Small intestine (tissue), 7 donors: Measurements from ENCODE around the gene IGHMBP2. TPM values are rescaled to one million over a fixed set of nuclear protein-coding genes. Genes with fewer than 3 reads are reported as not detected.
"Not testable (repeated sequence)": the region's sequence is repeated elsewhere in the genome, so short reads cannot be mapped to it uniquely, and the experiment has no call there.

Source experiments
- DNase-seq, 2 donors: peaks; one replicate each; pipeline versions ENCODE4 v3.0.0 to v3.0.0-alpha.2; 2013
- FAIRE-seq: peaks from 2 replicates; lab custom pipeline; 2012; peaks lifted over from hg19 to GRCh38; lab: Jason Lieb, UNC
- H3K27ac ChIP-seq, 3 donors: one replicate each; pipeline ENCODE4 v1.5.1; 2013; ENCODE audit warnings: low read length in 2 of 3, mild to moderate bottlenecking in 2 of 3, control low read depth in 1 of 3, inconsistent platforms in 1 of 3, low read depth in 1 of 3, moderate library complexity in 1 of 3
- H3K27me3 ChIP-seq, 3 donors: one replicate each; pipeline ENCODE4 v1.6.1; 2013; ENCODE audit warnings: low read length in 3 of 3, inconsistent platforms in 1 of 3; ENCODE audit not compliant: control insufficient read depth in 3 of 3, insufficient read depth in 3 of 3
- H3K36me3 ChIP-seq, 3 donors: one replicate each; pipeline ENCODE4 v1.6.1; 2013; ENCODE audit warnings: low read length in 3 of 3, inconsistent platforms in 1 of 3, low read depth in 1 of 3, mild to moderate bottlenecking in 1 of 3, moderate library complexity in 1 of 3; ENCODE audit not compliant: control insufficient read depth in 3 of 3, insufficient read depth in 2 of 3
- H3K4me1 ChIP-seq, 3 donors: one replicate each; pipeline ENCODE4 v1.6.1; 2013; ENCODE audit warnings: low read length in 2 of 3, inconsistent platforms in 1 of 3, low read depth in 1 of 3, mild to moderate bottlenecking in 1 of 3, moderate library complexity in 1 of 3; ENCODE audit not compliant: control insufficient read depth in 3 of 3, insufficient read depth in 2 of 3
- H3K4me3 ChIP-seq, 3 donors: one replicate each; pipeline ENCODE4 v1.5.1; 2013; ENCODE audit warnings: low read length in 3 of 3, control low read depth in 1 of 3, inconsistent platforms in 1 of 3, low read depth in 1 of 3, mild to moderate bottlenecking in 1 of 3, moderate library complexity in 1 of 3
- H3K9me3 ChIP-seq, 2 donors: one replicate each; pipeline ENCODE4 v1.6.1; 2013; ENCODE audit warnings: low read depth in 1 of 2, low read length in 1 of 2; ENCODE audit not compliant: control insufficient read depth in 2 of 2, insufficient read depth in 1 of 2
- WGBS, 3 donors: extraction: QIAGEN DNeasy Blood & Tissue Kit; methylation state at CpG; one replicate each; pipeline ENCODE4 v1.1.7; 2013; 5-methylcytosine and 5-hydroxymethylcytosine counted together
- polyA plus RNA-seq, 4 donors: library from polyadenylated mRNA; stranded (reverse) in 3 of 4; unstranded in 1 of 4; fragments of 200-250 nt in 3 of 4; fragments of 120-200 nt in 1 of 4; gene quantifications; one replicate each; pipeline versions ENCODE4 v1.2.1 to v1.2.3, GENCODE V29; 2013
- donor health status: healthy with polysubstance abuse.
- donor health status: control.
- donor health status: control.
- donor health status: Bipolar disorder and iron deficiency.
- donor health status: healthy.

IGHMBP2 gene
- polyA plus RNA-seq, 4 donors, result 10.3 to 40.7 (median 19.5) TPM

GRCh38 chr11:68880851-68881250, 22.8 kb upstream of the IGHMBP2 start:
- Histone ChIP-seq H3K4me1 (peaks cover 0 to 11% (median 0%) of the 10 kb centered on the region in 3 donors), H3K4me3 (no peak overlapping the region), H3K27ac (no peak overlapping the region), H3K36me3 (peaks cover 0 to 21% (median 0%) of the 10 kb centered on the region in 3 donors), H3K27me3 (no peaks in the 10 kb centered on the region), H3K9me3 (no peaks in the 10 kb centered on the region)
- 96 to 97% (median 96%) methylated on average over 5 of the region's 5 CpGs for WGBS, 3 donors
- DNase-seq (no peak), FAIRE-seq (no peak)

- DNase-seq (no peak), FAIRE-seq (no peak)
- Histone ChIP-seq H3K27ac (no peak overlapping the region), H3K36me3 (peaks cover 0 to 21% (median 0%) of the 10 kb centered on the region in 3 donors), H3K4me3 (no peak overlapping the region), H3K9me3 (no peaks in the 10 kb centered on the region), H3K27me3 (no peaks in the 10 kb centered on the region), H3K4me1 (peaks cover 0 to 11% (median 0%) of the 10 kb centered on the region in 3 donors)
- 88 to 100% (median 91%) methylated on average over 2 of the region's 2 CpGs for WGBS, 3 donors
Observed at GRCh38 chr11:68881320-68881719, 22.4 kb upstream of the IGHMBP2 start.

GRCh38 chr11:68882391-68882790, 21.3 kb upstream of the IGHMBP2 start:
- no peak overlapping the region for H3K4me3 ChIP-seq
- H3K27me3 ChIP-seq, result no peaks in the 10 kb centered on the region
- DNase-seq (no peak), FAIRE-seq (no peak)
- peaks cover 0 to 6% (median 0%) of the 10 kb centered on the region in 3 donors for H3K4me1 ChIP-seq
- WGBS, 3 donors, result 90 to 91% (median 91%) methylated on average over 13 of the region's 13 CpGs
- H3K27ac ChIP-seq, result no peak overlapping the region
- H3K36me3 ChIP-seq, result peaks cover 0 to 23% (median 0%) of the 10 kb centered on the region in 3 donors
- no peaks in the 10 kb centered on the region for H3K9me3 ChIP-seq

GRCh38 chr11:68884827-68885226, 18.9 kb upstream of the IGHMBP2 start:
- H3K27ac ChIP-seq, H3K27me3 ChIP-seq, DNase-seq, H3K4me3 ChIP-seq, H3K4me1 ChIP-seq, H3K9me3 ChIP-seq, FAIRE-seq: not testable (repeated sequence)
- peaks cover 0 to 26% (median 0%) of the 10 kb centered on the region in 3 donors for H3K36me3 ChIP-seq
- WGBS, 3 donors, result 93 to 96% (median 95%) methylated on average over 15 of the region's 15 CpGs

- no peaks in the 10 kb centered on the region for H3K9me3 ChIP-seq
- no peak overlapping the region for H3K4me3 ChIP-seq
- no peak overlapping the region for H3K27ac ChIP-seq
- FAIRE-seq (no peak), DNase-seq (peak in 1 of 2 donors; percentile 39)
- H3K4me1 ChIP-seq, result no peaks in the 10 kb centered on the region
- H3K36me3 ChIP-seq, result peaks cover 0 to 48% (median 15%) of the 10 kb centered on the region in 3 donors
- 70 to 81% (median 80%) methylated on average over 18 of the region's 18 CpGs for WGBS, 3 donors
- H3K27me3 ChIP-seq, result no peaks in the 10 kb centered on the region
Observed at GRCh38 chr11:68889948-68890446, 13.7 kb upstream of the IGHMBP2 start.

- DNase-seq (peak in 1 of 2 donors; percentile 30), FAIRE-seq (no peak)
- Histone ChIP-seq H3K36me3 (peaks cover 0 to 55% (median 15%) of the 10 kb centered on the region in 3 donors), H3K4me3 (no peak overlapping the region), H3K27ac (peak overlapping the region in 1 of 3 donors; percentile 46), H3K4me1 (no peaks in the 10 kb centered on the region), H3K9me3 (no peaks in the 10 kb centered on the region), H3K27me3 (no peaks in the 10 kb centered on the region)
- WGBS, 3 donors, result 62 to 82% (median 81%) methylated on average over 17 of the region's 17 CpGs
Observed at GRCh38 chr11:68890490-68891231, 13.0 kb upstream of the IGHMBP2 start.

GRCh38 chr11:68891351-68891948, 12.2 kb upstream of the IGHMBP2 start:
- no peaks in the 10 kb centered on the region for H3K4me1 ChIP-seq
- H3K27me3 ChIP-seq, result no peaks in the 10 kb centered on the region
- peaks cover 0 to 63% (median 15%) of the 10 kb centered on the region in 3 donors for H3K36me3 ChIP-seq
- no peak for DNase-seq
- no peak for FAIRE-seq
- H3K4me3 ChIP-seq, result no peak overlapping the region
- peak overlapping the region in 1 of 3 donors; percentile 14 for H3K27ac ChIP-seq
- H3K9me3 ChIP-seq, result no peaks in the 10 kb centered on the region
- 74 to 91% (median 84%) methylated on average over 17 of the region's 17 CpGs for WGBS, 3 donors

GRCh38 chr11:68892576-68892975, 11.1 kb upstream of the IGHMBP2 start:
- FAIRE-seq (no peak), DNase-seq (no peak)
- Histone ChIP-seq H3K27me3 (no peaks in the 10 kb centered on the region), H3K36me3 (peaks cover 5 to 72% (median 21%) of the 10 kb centered on the region in 3 donors), H3K4me1 (no peaks in the 10 kb centered on the region), H3K4me3 (no peak overlapping the region), H3K9me3 (no peaks in the 10 kb centered on the region), H3K27ac (no peak overlapping the region)
- 93 to 97% (median 95%) methylated on average over 19 to 20 of the region's 20 CpGs for WGBS, 3 donors
